Pancreas (tissue), 10 donors: Measurements from ENCODE around the gene BUB1. TPM values are rescaled to one million over a fixed set of nuclear protein-coding genes. Genes with fewer than 3 reads are reported as not detected.

Experiments
- ATAC-seq, 4 donors: fragments of 200-7000 bp; cut with Tn5 transposase; one replicate each; pipeline versions ENCODE4 v1.8.0 to v1.9.1; 2020; ENCODE audit warnings: mild to moderate bottlenecking in 4 of 4, moderate library complexity in 4 of 4
- DNase-seq, 6 donors: peaks; one replicate each; pipeline ENCODE4 v3.0.0-alpha.2; 2020
- FAIRE-seq: peaks from 2 replicates; lab custom pipeline; 2012; peaks lifted over from hg19 to GRCh38; lab: Jason Lieb, UNC
- H3K27ac ChIP-seq, 4 donors: fragments of 200-600 bp; sonication (generic); 1 replicate in 3 of 4; 2 replicates in 1 of 4; pipeline versions ENCODE4 v1.5.0 to v1.8.0; 2020
- H3K27me3 ChIP-seq, 4 donors: fragments of 200-600 bp; one replicate each; pipeline ENCODE4 v1.8.0; 2021
- H3K36me3 ChIP-seq, 3 donors: fragments of 200-600 bp; sonication (generic) in 1 of 3; one replicate each; pipeline versions ENCODE4 v1.5.0 to v1.8.0; 2020 to 2021
- H3K4me1 ChIP-seq, 3 donors: fragments of 200-600 bp; one replicate each; pipeline ENCODE4 v1.8.0; 2021
- H3K4me3 ChIP-seq, 4 donors: fragments of 200-600 bp; sonication (generic) in 2 of 4; one replicate each; pipeline versions ENCODE4 v1.5.0 to v1.8.0; 2020 to 2021
- H3K9me3 ChIP-seq, 4 donors: fragments of 200-600 bp; one replicate each; pipeline ENCODE4 v1.8.0; 2021
- WGBS, 2 donors: extraction: QIAGEN DNeasy Blood & Tissue Kit; methylation state at CpG; one replicate each; pipeline ENCODE4 v1.1.7; 2013; 5-methylcytosine and 5-hydroxymethylcytosine counted together
- intact Hi-C, 3 donors: fragments of 100-400 bp; cut with DNase I; formaldehyde crosslinking; loops; one replicate each; pipeline versions ENCODE4 v1.11.1 to v1.14.2; 2022
- polyA plus RNA-seq, 2 donors: library from polyadenylated mRNA; stranded (reverse); fragments of 200-250 nt; gene quantifications; one replicate each; pipeline ENCODE4 v1.2.3, GENCODE V29; 2013
- total RNA-seq, 6 donors: library from RNA; stranded (reverse); fragmentation: NEBNext Ultra II Directional in 4 of 6; extraction: Animal tissue kit (Norgen Biotek cat#: 25700) in 4 of 6; gene quantifications; one replicate each; pipeline versions ENCODE4 v1.2.1 to v1.2.4, GENCODE V29; 2021 to 2023
- TF ChIP-seq, protein P1 (sequence below), 4 donors: fragments of 200-600 bp; sonication (generic) in 3 of 4; IDR thresholded peaks; one replicate each; pipeline versions ENCODE4 v1.5.0 to v1.8.0; 2021; ENCODE audit warnings: antibody characterized with exemption in 4 of 4
- donor health status: healthy with polysubstance abuse.
- donor health status: DM: no; HTN: no; CAD: no; lungs with moderate emphysema.
- donor health status: DM: no; HTN: no; CAD: no.
- donor health status: control.
- donor health status: control.
- donor health status: Bipolar disorder and iron deficiency.
- donor health status: DM: yes; HTN: yes; CAD: no.
- donor health status: DM: no; HTN: no; CAD: no.
- donor health status: DM: no; HTN: no; CAD: no.
- donor health status: DM: yes; HTN: yes; CAD: no.

BUB1 gene
- total and polyA plus RNA-seq, 8 donors = 0.04 to 1.4 (median 0.17) TPM; not detected in 1

DNA sequence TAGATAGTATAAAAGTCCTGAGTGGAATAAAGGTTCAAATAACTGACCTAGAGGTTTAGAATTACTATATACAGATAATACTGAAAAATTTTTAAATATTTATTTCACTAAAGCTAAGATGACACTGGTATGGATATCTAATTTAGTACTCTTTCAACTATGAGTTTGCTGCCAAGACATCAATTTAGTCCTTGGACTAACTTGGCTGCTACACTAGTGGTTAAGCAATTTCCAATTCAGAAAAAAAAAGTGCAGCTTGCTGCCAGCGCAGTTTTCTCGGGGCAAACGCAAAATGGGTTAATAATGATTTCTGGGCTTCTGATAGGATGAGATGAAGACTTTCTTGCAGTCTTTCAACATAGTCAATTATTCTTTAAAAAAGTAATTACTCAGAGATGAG lies 10.8 kb downstream of the BUB1 start:
- no peaks in the 10 kb centered on the region for H3K36me3 ChIP-seq
- TF ChIP-seq, protein P1, sequence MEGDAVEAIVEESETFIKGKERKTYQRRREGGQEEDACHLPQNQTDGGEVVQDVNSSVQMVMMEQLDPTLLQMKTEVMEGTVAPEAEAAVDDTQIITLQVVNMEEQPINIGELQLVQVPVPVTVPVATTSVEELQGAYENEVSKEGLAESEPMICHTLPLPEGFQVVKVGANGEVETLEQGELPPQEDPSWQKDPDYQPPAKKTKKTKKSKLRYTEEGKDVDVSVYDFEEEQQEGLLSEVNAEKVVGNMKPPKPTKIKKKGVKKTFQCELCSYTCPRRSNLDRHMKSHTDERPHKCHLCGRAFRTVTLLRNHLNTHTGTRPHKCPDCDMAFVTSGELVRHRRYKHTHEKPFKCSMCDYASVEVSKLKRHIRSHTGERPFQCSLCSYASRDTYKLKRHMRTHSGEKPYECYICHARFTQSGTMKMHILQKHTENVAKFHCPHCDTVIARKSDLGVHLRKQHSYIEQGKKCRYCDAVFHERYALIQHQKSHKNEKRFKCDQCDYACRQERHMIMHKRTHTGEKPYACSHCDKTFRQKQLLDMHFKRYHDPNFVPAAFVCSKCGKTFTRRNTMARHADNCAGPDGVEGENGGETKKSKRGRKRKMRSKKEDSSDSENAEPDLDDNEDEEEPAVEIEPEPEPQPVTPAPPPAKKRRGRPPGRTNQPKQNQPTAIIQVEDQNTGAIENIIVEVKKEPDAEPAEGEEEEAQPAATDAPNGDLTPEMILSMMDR (IDR thresholded peaks at IDR 0.05) = no peak
- 67 to 80% methylated on average over 3 of the region's 3 CpGs for WGBS, 2 donors
- intact Hi-C loops = no loop called here
- H3K4me1 ChIP-seq = no peaks in the 10 kb centered on the region
- no peak overlapping the region for H3K27ac ChIP-seq
- FAIRE-seq = no peak
- no peak for DNase-seq
- H3K4me3 ChIP-seq = no peak overlapping the region
- no peak for ATAC-seq
- H3K9me3 ChIP-seq = no peaks in the 10 kb centered on the region
- no peaks in the 10 kb centered on the region for H3K27me3 ChIP-seq

DNA sequence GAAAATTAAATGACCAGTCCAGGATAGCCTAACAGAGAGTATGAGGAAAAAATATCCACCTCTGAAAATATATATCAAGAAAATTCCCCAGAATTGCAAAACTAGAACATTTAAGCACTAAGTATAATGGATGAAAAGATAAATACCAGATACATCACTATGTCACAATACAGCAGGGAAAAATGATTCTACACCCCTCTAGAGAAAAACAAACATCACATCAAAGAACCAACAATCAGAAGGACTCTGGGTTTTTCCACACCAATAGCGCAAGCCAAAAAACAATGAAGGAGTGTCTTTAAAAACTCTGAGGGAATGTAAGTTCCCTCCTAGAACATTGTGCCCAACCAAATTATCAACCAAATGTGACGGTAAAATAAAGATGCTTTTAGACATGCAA lies 13.7 kb downstream of the BUB1 start:
- TF ChIP-seq, protein P1 (IDR thresholded peaks at IDR 0.05) = no peak
- no peak for ATAC-seq
- no peak overlapping the region for H3K4me3 ChIP-seq
- no peak for FAIRE-seq
- 95 to 99% methylated on average over 2 of the region's 2 CpGs for WGBS, 2 donors
- DNase-seq = no peak
- H3K9me3 ChIP-seq = no peaks in the 10 kb centered on the region
- H3K36me3 ChIP-seq = no peaks in the 10 kb centered on the region
- H3K27ac ChIP-seq = no peak overlapping the region
- intact Hi-C loops = no loop called here
- no peaks in the 10 kb centered on the region for H3K27me3 ChIP-seq
- no peaks in the 10 kb centered on the region for H3K4me1 ChIP-seq

DNA sequence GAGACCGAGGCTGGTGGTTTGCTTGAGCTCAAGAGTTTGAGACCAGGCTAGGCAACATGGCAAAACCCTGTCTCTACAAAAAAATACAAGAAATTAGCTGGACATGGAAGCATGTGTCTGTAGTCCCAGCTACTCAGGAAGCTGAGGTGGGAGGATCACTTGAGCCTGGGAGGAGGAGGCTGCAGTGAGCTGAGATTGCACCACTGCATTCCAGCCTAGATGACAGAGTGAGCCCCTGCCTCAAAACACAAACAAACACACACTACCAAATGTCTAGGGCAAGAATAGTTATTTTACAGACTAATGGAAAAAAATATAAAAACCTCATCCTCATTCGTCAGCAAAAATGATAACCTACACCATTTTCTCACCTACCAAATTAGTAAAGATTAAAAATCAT lies 15.3 kb downstream of the BUB1 start:
- Histone ChIP-seq H3K27ac (no peak overlapping the region), H3K4me1 (peaks cover 0 to 7% (median 0%) of the 10 kb centered on the region in 3 donors), H3K4me3 (no peak overlapping the region), H3K27me3 (no peaks in the 10 kb centered on the region), H3K9me3 (no peaks in the 10 kb centered on the region), H3K36me3 (no peaks in the 10 kb centered on the region)
- DNase-seq (no peak), ATAC-seq (no peak), FAIRE-seq (no peak)
- WGBS, 2 donors = 97 to 98% methylated on average over 2 of the region's 2 CpGs
- intact Hi-C loops = no loop called here
- TF ChIP-seq, protein P1 (IDR thresholded peaks at IDR 0.05) = no peak

DNA sequence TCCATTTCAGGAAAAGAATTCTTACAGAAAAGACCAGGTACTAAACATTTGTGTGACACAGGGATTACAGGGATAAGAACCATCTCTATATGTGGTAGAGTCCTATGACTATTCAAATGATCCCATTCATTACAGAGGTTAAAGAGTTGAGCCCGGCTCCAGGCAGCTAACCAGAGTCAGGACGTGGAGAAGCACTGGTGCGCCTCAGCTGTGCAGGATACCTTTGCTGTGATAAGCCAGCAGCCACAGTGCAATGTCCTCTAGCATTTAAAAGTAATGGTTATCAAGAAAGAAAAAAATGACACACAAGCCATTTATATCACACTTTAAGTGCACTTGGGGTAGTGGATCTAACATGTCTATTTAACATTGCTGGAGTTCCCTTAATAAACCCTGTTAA lies 17.3 kb downstream of the BUB1 start:
- H3K36me3 ChIP-seq = no peaks in the 10 kb centered on the region
- ATAC-seq (no peak), DNase-seq (no peak), FAIRE-seq (no peak)
- no peak overlapping the region for H3K27ac ChIP-seq
- H3K4me1 ChIP-seq = peaks cover 0 to 11% (median 6%) of the 10 kb centered on the region in 3 donors
- TF ChIP-seq, protein P1 (IDR thresholded peaks at IDR 0.05) = no peak
- no peaks in the 10 kb centered on the region for H3K9me3 ChIP-seq
- H3K4me3 ChIP-seq = no peak overlapping the region
- H3K27me3 ChIP-seq = no peaks in the 10 kb centered on the region
- 95 to 96% methylated on average over 3 of the region's 3 CpGs for WGBS, 2 donors
- intact Hi-C loops = no loop called here

DNA sequence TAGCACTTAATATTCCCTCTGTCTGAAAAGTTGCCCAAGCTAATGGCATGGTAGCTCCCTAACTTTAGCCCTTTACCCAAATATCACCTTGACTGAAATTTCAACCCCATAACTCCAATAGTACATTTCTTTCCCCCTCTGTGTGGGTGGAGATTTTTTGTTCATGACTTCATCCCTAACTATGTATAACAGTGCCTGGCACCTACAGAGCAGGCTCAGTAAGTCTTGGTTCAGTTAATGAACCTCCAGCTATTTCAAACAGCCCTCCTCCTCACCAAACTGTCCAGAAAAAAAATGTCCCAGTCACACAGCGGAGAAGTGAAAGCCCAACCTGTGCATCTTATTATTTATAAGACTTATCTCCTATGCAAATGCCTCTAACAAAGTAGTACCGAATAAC lies 18.6 kb downstream of the BUB1 start:
- H3K4me1 ChIP-seq = peaks cover 0 to 11% (median 6%) of the 10 kb centered on the region in 3 donors
- H3K36me3 ChIP-seq = no peaks in the 10 kb centered on the region
- H3K4me3 ChIP-seq = no peak overlapping the region
- intact Hi-C loops = no loop called here
- DNase-seq = no peak
- peak in 1 of 4 donors; percentile 61 for ATAC-seq
- H3K27me3 ChIP-seq = no peaks in the 10 kb centered on the region
- 94 to 96% methylated on average over 2 of the region's 2 CpGs for WGBS, 2 donors
- no peak for FAIRE-seq
- TF ChIP-seq, protein P1 (IDR thresholded peaks at IDR 0.05) = no peak
- no peaks in the 10 kb centered on the region for H3K9me3 ChIP-seq
- H3K27ac ChIP-seq = peak overlapping the region in 1 of 4 donors; percentile 59
